Upper lobe of right lung (tissue), 1 donor: ENCODE data around the gene SDR42E2. TPM values are rescaled to one million over a fixed set of nuclear protein-coding genes. Genes with fewer than 3 reads are reported as not detected.
"Not testable (repeated sequence)": the region's sequence is repeated elsewhere in the genome, so short reads cannot be mapped to it uniquely, and the experiment has no call there.

ENCODE experiments used
- ATAC-seq: fragments of 200-7000 bp; cut with Tn5 transposase; one replicate; pipeline ENCODE4 v1.9.1; 2020; ENCODE audit warnings: mild to moderate bottlenecking, moderate library complexity
- DNase-seq: peaks from one replicate; pipeline ENCODE4 v3.0.0-alpha.2; 2020
- H3K27ac ChIP-seq: fragments of 200-600 bp; one replicate; pipeline ENCODE4 v1.8.0; 2022
- H3K27me3 ChIP-seq: fragments of 200-600 bp; one replicate; pipeline ENCODE4 v1.8.0; 2022; ENCODE audit warnings: mild to moderate bottlenecking
- H3K36me3 ChIP-seq: fragments of 200-600 bp; one replicate; pipeline ENCODE4 v1.8.0; 2022
- H3K4me1 ChIP-seq: fragments of 200-600 bp; one replicate; pipeline ENCODE4 v1.8.0; 2022
- H3K4me3 ChIP-seq: fragments of 200-600 bp; one replicate; pipeline ENCODE4 v1.8.0; 2022; ENCODE audit warnings: mild to moderate bottlenecking
- H3K9me3 ChIP-seq: fragments of 200-600 bp; one replicate; pipeline ENCODE4 v1.8.0; 2022
- CTCF ChIP-seq: fragments of 200-600 bp; IDR thresholded peaks from one replicate; pipeline ENCODE4 v1.8.0; 2022; ENCODE audit warnings: antibody characterized with exemption
- intact Hi-C: fragments of 100-400 bp; cut with DNase I; formaldehyde crosslinking; loops from one replicate; pipeline ENCODE4 v1.11.0; 2022
- total RNA-seq: library from RNA; stranded (reverse); fragmentation: NEBNext Ultra II Directional; extraction: Animal tissue kit (Norgen Biotek cat#: 25700); gene quantifications from one replicate; pipeline ENCODE4 v1.2.1, GENCODE V29; 2021
- donor health status: DM: no; HTN: yes; CAD: no; lungs with severe emphysema.

Gene SDR42E2
- total RNA-seq, 1 donor from 2014 or later, result 0.14 TPM

DNA sequence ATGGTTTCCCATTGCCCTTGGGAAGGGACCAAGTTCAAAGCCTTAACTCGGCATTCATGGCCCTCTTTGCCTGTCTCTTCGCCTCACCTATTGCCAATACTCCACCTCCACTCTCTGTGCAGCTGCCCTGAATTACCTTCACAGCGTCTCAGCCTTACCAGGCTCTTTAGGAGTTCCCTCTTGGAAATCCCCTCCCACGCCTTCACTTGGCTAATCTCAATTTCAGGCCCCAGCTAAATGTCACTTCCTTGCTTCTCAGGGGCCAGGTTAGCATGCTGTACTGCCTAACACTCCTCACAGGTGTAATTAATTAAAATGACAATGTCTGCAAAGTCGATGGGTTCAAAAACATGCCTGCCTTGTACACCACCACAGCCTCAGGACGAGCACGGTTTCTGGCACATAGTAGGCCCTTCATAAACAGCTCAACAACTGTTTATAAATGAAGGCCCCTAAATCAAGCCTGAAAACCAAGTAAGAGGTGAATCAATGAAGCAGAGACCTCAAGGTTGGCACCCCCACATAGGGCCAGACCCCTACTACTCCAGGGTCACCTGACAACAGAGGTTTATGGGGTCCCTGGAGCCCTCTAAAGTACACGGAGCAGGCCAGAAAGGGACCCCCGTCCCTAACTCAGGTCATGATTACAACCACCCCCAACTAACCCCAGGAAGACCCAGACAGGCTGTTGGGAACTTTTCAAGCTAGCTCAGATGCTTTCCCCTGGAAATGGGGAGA lies 32.6 kb downstream of the SDR42E2 start:
- intact Hi-C loops, result loop anchor here (5.0 kb wide), 1 partner anchor 102 kb away; the partner anchor contains the start of gene POLR3E
- DNase-seq (no peak), ATAC-seq (no peak)
- no peak for TF ChIP-seq CTCF
- H3K27me3 ChIP-seq, result no peaks in the 10 kb centered on the region
- no peak overlapping the region for H3K4me3 ChIP-seq
- peaks cover 30% of the 10 kb centered on the region for H3K4me1 ChIP-seq
- H3K27ac ChIP-seq, result peak overlapping the region; percentile 71
- H3K9me3 ChIP-seq, result no peaks in the 10 kb centered on the region
- H3K36me3 ChIP-seq, result no peaks in the 10 kb centered on the region

DNA sequence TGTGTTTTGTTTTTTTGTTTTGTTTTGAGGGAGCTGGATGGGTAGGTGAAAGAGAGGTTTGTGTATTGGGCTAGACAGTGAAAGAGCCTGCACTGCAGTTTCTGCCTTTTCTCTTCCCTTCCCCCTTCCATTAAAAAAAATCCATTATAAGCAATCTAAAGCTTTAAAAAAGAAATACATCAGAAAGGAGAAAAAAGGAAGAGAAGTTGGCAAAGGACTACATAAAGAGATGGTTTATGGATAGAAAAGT lies 33.1 kb downstream of the SDR42E2 start:
- DNase-seq (no peak), ATAC-seq (no peak)
- no peaks in the 10 kb centered on the region for H3K36me3 ChIP-seq
- no peaks in the 10 kb centered on the region for H3K27me3 ChIP-seq
- H3K4me1 ChIP-seq, result peaks cover 30% of the 10 kb centered on the region
- peak overlapping the region; percentile 71 for H3K27ac ChIP-seq
- intact Hi-C loops, result loop anchor here (5.0 kb wide), 1 partner anchor 102 kb away; the partner anchor contains the start of gene POLR3E
- H3K9me3 ChIP-seq, result no peaks in the 10 kb centered on the region
- peak overlapping the region; percentile 59 for H3K4me3 ChIP-seq
- no peak for TF ChIP-seq CTCF

- DNase-seq, result peak; percentile 92
- intact Hi-C loops, result loop anchor here (5.0 kb wide), 1 partner anchor 101 kb away; the partner anchor contains the start of gene POLR3E
Observed at GRCh38 chr16:22195695-22196558, 33.6 kb downstream of the SDR42E2 start.

DNA sequence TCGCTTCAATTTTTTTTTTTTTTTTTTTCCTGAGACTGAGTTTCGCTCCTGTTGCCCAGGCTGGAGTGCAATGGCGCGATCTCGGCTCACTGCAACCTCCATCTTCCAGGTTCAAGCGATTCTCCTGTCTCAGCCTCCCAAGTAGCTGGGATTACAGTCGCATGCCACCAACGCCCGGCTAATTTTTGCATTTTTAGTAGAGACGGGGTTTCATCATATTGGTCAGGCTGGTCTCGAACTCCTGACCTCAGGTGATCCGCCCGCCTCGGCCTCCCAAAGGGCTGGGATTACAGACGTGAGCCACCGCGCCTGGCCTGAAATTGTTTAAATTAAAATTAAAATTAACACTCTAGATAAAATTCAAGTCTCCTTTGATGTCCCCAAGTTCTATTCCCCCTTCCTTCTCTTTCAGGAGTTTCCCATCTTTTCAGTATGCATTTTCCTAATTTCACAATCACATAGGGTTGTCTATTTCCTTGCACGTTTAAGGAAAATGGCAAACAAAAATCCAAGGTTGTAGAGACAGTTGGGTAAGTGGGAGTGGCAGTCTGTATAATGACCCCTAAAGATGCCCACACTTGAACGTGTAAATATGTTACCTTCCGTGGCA lies 34.4 kb downstream of the SDR42E2 start:
- H3K27me3 ChIP-seq, H3K36me3 ChIP-seq, DNase-seq, ATAC-seq, H3K9me3 ChIP-seq, H3K27ac ChIP-seq: not testable (repeated sequence)
- H3K4me3 ChIP-seq, result peak overlapping the region; percentile 59
- peaks cover 30% of the 10 kb centered on the region for H3K4me1 ChIP-seq
- intact Hi-C loops, result loop anchor here (5.0 kb wide), 1 partner anchor 101 kb away; the partner anchor contains the start of gene POLR3E

More at GRCh38 chr16:22195695-22196558, 33.6 kb downstream of the SDR42E2 start:
- no peaks in the 10 kb centered on the region for H3K36me3 ChIP-seq
- no peaks in the 10 kb centered on the region for H3K9me3 ChIP-seq
- H3K4me1 ChIP-seq, result peaks cover 30% of the 10 kb centered on the region
- TF ChIP-seq CTCF, result peak; percentile 93
- peak; percentile 43 for ATAC-seq
- peak overlapping the region; percentile 59 for H3K4me3 ChIP-seq
- no peaks in the 10 kb centered on the region for H3K27me3 ChIP-seq
- H3K27ac ChIP-seq, result peak overlapping the region; percentile 71

DNA sequence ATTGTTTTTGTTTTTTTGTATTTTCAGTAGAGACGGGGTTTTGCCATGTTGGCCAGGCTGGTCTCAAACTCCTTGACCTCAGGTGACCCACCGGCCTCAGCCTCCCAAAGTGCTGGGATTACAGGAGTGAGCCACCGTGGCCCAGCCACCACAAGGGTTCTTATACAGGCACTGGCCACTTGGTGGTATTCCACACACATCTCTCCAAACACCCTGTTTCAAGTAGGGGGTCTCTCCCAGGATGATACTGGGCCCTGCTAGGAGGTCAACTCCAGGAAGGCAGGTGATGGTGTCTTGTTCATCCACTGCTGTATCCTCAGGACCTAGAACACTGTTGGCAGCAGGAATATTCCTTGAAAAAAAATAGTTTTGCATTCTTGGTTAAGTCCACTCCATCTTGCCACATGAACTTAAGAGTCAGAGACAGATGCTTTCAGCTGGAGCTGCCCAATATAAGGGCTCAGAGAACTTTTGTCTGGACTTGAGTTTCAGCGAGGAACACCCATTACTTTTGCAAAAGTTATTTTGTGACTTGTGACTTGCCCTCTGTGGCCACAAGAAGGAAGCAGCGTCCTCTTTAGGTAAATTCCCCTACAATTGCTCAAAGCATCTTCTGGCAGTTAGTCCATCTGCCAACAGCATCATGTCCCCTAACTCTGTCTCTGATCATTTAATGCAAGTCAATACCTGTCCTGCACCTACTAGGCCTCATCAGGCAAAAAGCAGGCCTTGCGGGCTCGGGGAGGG lies 36.4 kb downstream of the SDR42E2 start:
- ATAC-seq (no peak), DNase-seq (no peak)
- Histone ChIP-seq H3K27me3 (no peaks in the 10 kb centered on the region), H3K9me3 (no peaks in the 10 kb centered on the region), H3K36me3 (no peaks in the 10 kb centered on the region), H3K27ac (peak overlapping the region; percentile 79), H3K4me3 (no peak overlapping the region), H3K4me1 (peaks cover 20% of the 10 kb centered on the region)
- no peak for TF ChIP-seq CTCF
- intact Hi-C loops, result loop anchor here (5.0 kb wide), 1 partner anchor 99 kb away; the partner anchor contains the start of gene POLR3E
